ENCODE results near the gene ASB5. TPM values are rescaled to one million over a fixed set of nuclear protein-coding genes. Genes with fewer than 3 reads are reported as not detected.

ASB5 gene
- total and polyA plus RNA-seq, 7 experiments from 2014 or later = not detected

Other genes starting within 250 kb of the ASB5 start
- gene WDR17, start 203.4 kb downstream of the ASB5 start, total RNA-seq = 1 to 10 TPM in 3 of 5 experiments, under 1 TPM in 2; 0.59 to 1.5 (median 1.1) TPM
- gene WDR17, start 203.4 kb downstream of the ASB5 start, polyA plus RNA-seq = under 1 TPM; 0.22 to 0.23 TPM
- gene SPATA4, start 73.6 kb downstream of the ASB5 start, total RNA-seq = not detected
- not detected for gene SPATA4, start 73.6 kb downstream of the ASB5 start, polyA plus RNA-seq
- 100 to 1,000 TPM; 117 to 215 (median 153) TPM for gene SPCS3, start 50.7 kb upstream of the ASB5 start, total RNA-seq
- 10 to 100 TPM; 18.4 to 53.4 TPM for gene SPCS3, start 50.7 kb upstream of the ASB5 start, polyA plus RNA-seq